BJ (cell line): ENCODE measurements around the gene CD99L2. TPM values are rescaled to one million over a fixed set of nuclear protein-coding genes. Genes with fewer than 3 reads are reported as not detected.

ENCODE experiments used
- CTCF ChIA-PET: fragments of 350-600 bp; formaldehyde crosslinking; extraction: SDS; loops from one replicate; lab custom pipeline; 2021; ENCODE audit warnings: antibody characterized with exemption, inconsistent platforms; lab: Yijun Ruan, JAX
- POLR2A ChIA-PET: fragments of 300-600 bp; sonication (Branson Sonifier 250); formaldehyde crosslinking; extraction: SDS; loops from one replicate; lab custom pipeline; 2021; ENCODE audit warnings: antibody characterized with exemption; lab: Charles Lee
- DNase-seq: peaks from one replicate; pipeline ENCODE4 v3.0.0-alpha.2; 2011; ENCODE audit warnings: low read depth
- H3K27me3 ChIP-seq: 2 replicates; pipeline ENCODE4 v1.6.0; 2011; ENCODE audit warnings: low read length; ENCODE audit not compliant: control insufficient read depth, insufficient read depth
- H3K36me3 ChIP-seq: 2 replicates; pipeline ENCODE4 v1.5.1; 2011; ENCODE audit warnings: low read length; ENCODE audit not compliant: control insufficient read depth, insufficient read depth
- H3K4me3 ChIP-seq: 2 replicates; pipeline ENCODE4 v1.5.1; 2011; ENCODE audit warnings: low read depth, mild to moderate bottlenecking, control low read depth, low read length
- CTCF ChIP-seq: IDR thresholded peaks from 2 replicates; pipeline ENCODE4 v1.5.1; 2011; ENCODE audit warnings: low read depth, mild to moderate bottlenecking, control low read depth, inconsistent platforms, low read length, moderate library complexity; ENCODE audit not compliant: insufficient read depth
- polyA plus RNA-seq: library from polyadenylated mRNA; depleted of rRNA; stranded (reverse); fragments of >200 nt; gene quantifications from 2 replicates; pipeline ENCODE4 v1.2.3, GENCODE V29; 2011

Gene CD99L2
- polyA plus RNA-seq, 1 experiment: 92.2 TPM

- no peak for DNase-seq
- Histone ChIP-seq H3K36me3 (peaks cover 2% of the 10 kb centered on the region; the same call in 1 of the 2 replicates), H3K27me3 (no peaks in the 10 kb centered on the region), H3K4me3 (no peak overlapping the region)
- ChIA-PET POLR2A (no interaction called here), CTCF (no interaction called here)
- TF ChIP-seq CTCF: no peak
Measured at GRCh38 chrX:150757371-150757770, 141.1 kb downstream of the CD99L2 start.

- POLR2A ChIA-PET: no interaction called here
- H3K36me3 ChIP-seq: peaks cover 4% of the 10 kb centered on the region; the same call in 1 of the 2 replicates
- DNase-seq: no peak
- no peak for TF ChIP-seq CTCF
- no peaks in the 10 kb centered on the region for H3K27me3 ChIP-seq
- no peak overlapping the region for H3K4me3 ChIP-seq
- CTCF ChIA-PET: interaction anchor here (1.1 kb wide), 1 partner anchor 9 kb away, joined by 3 read pairs; no protein-coding TSS in a partner anchor
Measured at GRCh38 chrX:150753968-150754367, 144.5 kb downstream of the CD99L2 start.

- Histone ChIP-seq H3K27me3 (no peaks in the 10 kb centered on the region), H3K36me3 (peaks cover 2% of the 10 kb centered on the region; the same call in 1 of the 2 replicates), H3K4me3 (no peak overlapping the region)
- CTCF ChIA-PET: no interaction called here
- no peak for DNase-seq
- TF ChIP-seq CTCF: no peak
- POLR2A ChIA-PET: no interaction called here
Measured at GRCh38 chrX:150753357-150753756, 145.1 kb downstream of the CD99L2 start.

GRCh38 chrX:150752124-150752523 is 146.3 kb downstream of the CD99L2 start:
- DNase-seq: no peak
- CTCF ChIA-PET: no interaction called here
- TF ChIP-seq CTCF: no peak

GRCh38 chrX:150736475-150736874 is 162.0 kb downstream of the CD99L2 start:
- no peaks in the 10 kb centered on the region for H3K27me3 ChIP-seq
- POLR2A ChIA-PET: no interaction called here
- no peak overlapping the region for H3K4me3 ChIP-seq
- H3K36me3 ChIP-seq: peaks cover 6% of the 10 kb centered on the region
- DNase-seq: no peak
- no peak for TF ChIP-seq CTCF
- CTCF ChIA-PET: no interaction called here

More at GRCh38 chrX:150752124-150752523, 146.3 kb downstream of the CD99L2 start:
- POLR2A ChIA-PET: interaction anchor here (0.7 kb wide), 1 partner anchor 10 kb away, joined by 7 read pairs; no protein-coding TSS in a partner anchor
- no peaks in the 10 kb centered on the region for H3K27me3 ChIP-seq
- H3K36me3 ChIP-seq: peaks cover 2% of the 10 kb centered on the region; the same call in 1 of the 2 replicates
- no peak overlapping the region for H3K4me3 ChIP-seq
